H1 (cell line): ENCODE results near the gene CACNA2D4. TPM values are rescaled to one million over a fixed set of nuclear protein-coding genes. Genes with fewer than 3 reads are reported as not detected.

Experiments used
- CTCF ChIA-PET: fragments of 300-600 bp; sonication (Branson Sonifier 250); formaldehyde crosslinking; loops from one replicate; lab custom pipeline; 2021; ENCODE audit not compliant: partially characterized antibody; lab: Charles Lee
- POLR2A ChIA-PET: fragments of 300-600 bp; sonication (Branson Sonifier 250); formaldehyde crosslinking; loops from one replicate; lab custom pipeline; 2021; ENCODE audit warnings: inconsistent platforms; ENCODE audit not compliant: partially characterized antibody; lab: Charles Lee
- DNase-seq, 2 experiments: peaks; one replicate each; pipeline versions ENCODE4 v3.0.0 to v3.0.0-alpha.2; 2010 to 2022; ENCODE audit warnings: low spot score in 2 of 2, low read depth in 1 of 2, mixed read lengths in 1 of 2
- FAIRE-seq: peaks from 2 replicates; lab custom pipeline; 2011; peaks lifted over from hg19 to GRCh38; lab: Jason Lieb, UNC
- H2AFZ ChIP-seq: 2 replicates; pipeline ENCODE4 v1.8.1; 2012; ENCODE audit warnings: low read length, inconsistent platforms
- H2AK5ac ChIP-seq: 2 replicates; pipeline ENCODE4 v1.6.1; 2013; ENCODE audit warnings: low read depth, low read length
- H2BK120ac ChIP-seq: replicated peaks from 2 replicates; pipeline ENCODE3; 2013; ENCODE audit warnings: low read depth, low read length, inconsistent platforms
- H2BK12ac ChIP-seq: 2 replicates; pipeline ENCODE4 v1.6.1; 2013; ENCODE audit warnings: low read depth, low read length
- H2BK15ac ChIP-seq: 2 replicates; pipeline ENCODE4 v1.6.1; 2013; ENCODE audit warnings: low read length
- H2BK20ac ChIP-seq: 2 replicates; pipeline ENCODE4 v1.6.1; 2013; ENCODE audit warnings: low read length
- H2BK5ac ChIP-seq: 2 replicates; pipeline ENCODE4 v1.6.1; 2013; ENCODE audit warnings: low read depth, low read length
- H3K14ac ChIP-seq: 2 replicates; pipeline ENCODE4 v1.6.1; 2013; ENCODE audit warnings: inconsistent platforms; ENCODE audit not compliant: insufficient read length
- H3K18ac ChIP-seq: 2 replicates; pipeline ENCODE4 v1.6.1; 2013; ENCODE audit warnings: low read length; ENCODE audit errors: extremely low read depth
- H3K23ac ChIP-seq: 2 replicates; pipeline ENCODE4 v1.6.1; 2013; ENCODE audit warnings: inconsistent platforms; ENCODE audit not compliant: insufficient read length
- H3K23me2 ChIP-seq: 2 replicates; pipeline ENCODE4 v1.6.1; 2013; ENCODE audit warnings: low read depth, low read length
- H3K27ac ChIP-seq: 2 replicates; pipeline ENCODE4 v1.6.1; 2011; ENCODE audit warnings: low read depth, low read length, inconsistent platforms
- H3K27me3 ChIP-seq, 4 experiments: replicated peaks in 1 of 4; 1 replicate in 1 of 4; 2 replicates in 3 of 4; pipeline versions ENCODE4 v1.6.1 to v1.8.1; 2011 to 2013; ENCODE audit warnings: low read length in 3 of 4, mild to moderate bottlenecking in 3 of 4, inconsistent platforms in 2 of 4, mixed read lengths in 2 of 4, moderate library complexity in 1 of 4; ENCODE audit not compliant: control insufficient read depth in 3 of 4, insufficient read depth in 3 of 4; ENCODE audit errors: extremely low read depth in 1 of 4
- H3K36me3 ChIP-seq, 4 experiments: 2 replicates each; pipeline versions ENCODE4 v1.6.1 to v1.8.1; 2011 to 2013; ENCODE audit warnings: mild to moderate bottlenecking in 4 of 4, low read length in 3 of 4, moderate library complexity in 2 of 4, control low read depth in 1 of 4, inconsistent platforms in 1 of 4; ENCODE audit not compliant: insufficient read depth in 4 of 4, control insufficient read depth in 2 of 4
- H3K4ac ChIP-seq: replicated peaks from 2 replicates; pipeline ENCODE3; 2013; ENCODE audit warnings: low read length, low read depth, mixed read lengths, inconsistent platforms; ENCODE audit not compliant: insufficient read length
- H3K4me1 ChIP-seq, 4 experiments: replicated peaks in 1 of 4; 1 replicate in 1 of 4; 2 replicates in 3 of 4; pipeline versions ENCODE4 v1.6.1 to v1.8.1; 2011 to 2013; ENCODE audit warnings: low read length in 3 of 4, inconsistent platforms in 2 of 4, mixed read lengths in 1 of 4; ENCODE audit not compliant: insufficient read depth in 4 of 4, control insufficient read depth in 3 of 4
- H3K4me2 ChIP-seq, 2 experiments: 2 replicates each; pipeline versions ENCODE4 v1.6.1 to v1.8.1; 2011 to 2013; ENCODE audit warnings: low read depth in 2 of 2, low read length in 2 of 2, control low read depth in 1 of 2, inconsistent platforms in 1 of 2, mild to moderate bottlenecking in 1 of 2; ENCODE audit not compliant: insufficient read depth in 1 of 2
- H3K4me3 ChIP-seq, 4 experiments: fragments of 200-600, 300-600 bp in 1 of 4; sonication (generic), shearing (Covaris generic), sonication (Bioruptor Twin) in 1 of 4; 2 replicates each; pipeline versions ENCODE4 v1.5.1 to v1.8.1; 2011 to 2016; ENCODE audit warnings: low read length in 4 of 4, low read depth in 3 of 4, control low read depth in 2 of 4, inconsistent platforms in 2 of 4, mild to moderate bottlenecking in 2 of 4, mixed read lengths in 1 of 4, moderate library complexity in 1 of 4; ENCODE audit not compliant: insufficient read depth in 2 of 4; ENCODE audit errors: extremely low read depth in 1 of 4
- H3K56ac ChIP-seq: replicated peaks from 2 replicates; pipeline ENCODE3; 2013; ENCODE audit warnings: low read depth, mild to moderate bottlenecking, mixed read lengths, low read length, inconsistent platforms; ENCODE audit not compliant: insufficient read length
- H3K79me1 ChIP-seq: 2 replicates; pipeline ENCODE4 v1.6.1; 2013; ENCODE audit warnings: low read depth, low read length, control low read depth
- H3K79me2 ChIP-seq, 2 experiments: 2 replicates each; pipeline versions ENCODE4 v1.6.1 to v1.8.1; 2012 to 2013; ENCODE audit warnings: low read length in 2 of 2, mild to moderate bottlenecking in 2 of 2, inconsistent platforms in 1 of 2; ENCODE audit not compliant: insufficient read depth in 2 of 2, control insufficient read depth in 1 of 2
- H3K9ac ChIP-seq, 4 experiments: replicated peaks in 1 of 4; 1 replicate in 1 of 4; 2 replicates in 3 of 4; pipeline versions ENCODE4 v1.6.1 to v1.8.1; 2011 to 2013; ENCODE audit warnings: low read depth in 3 of 4, low read length in 3 of 4, control low read depth in 2 of 4, mild to moderate bottlenecking in 2 of 4, moderate library complexity in 2 of 4, inconsistent platforms in 1 of 4; ENCODE audit errors: extremely low read depth in 1 of 4
- H3K9me3 ChIP-seq, 2 experiments: 2 replicates each; pipeline versions ENCODE4 v1.6.1 to v1.8.1; 2012 to 2013; ENCODE audit warnings: mild to moderate bottlenecking in 2 of 2, moderate library complexity in 2 of 2, control low read depth in 1 of 2, inconsistent platforms in 1 of 2, low read depth in 1 of 2, low read length in 1 of 2, mixed read lengths in 1 of 2; ENCODE audit not compliant: insufficient read depth in 2 of 2
- H4K20me1 ChIP-seq, 2 experiments: replicated peaks in 1 of 2; 2 replicates each; pipeline versions ENCODE3 to v1.8.1; 2011 to 2013; ENCODE audit warnings: inconsistent platforms in 2 of 2, low read length in 2 of 2, mild to moderate bottlenecking in 1 of 2; ENCODE audit not compliant: insufficient read depth in 2 of 2, control insufficient read depth in 1 of 2
- H4K5ac ChIP-seq: 2 replicates; pipeline ENCODE4 v1.6.1; 2013; ENCODE audit warnings: low read length, low read depth, mixed read lengths, inconsistent platforms; ENCODE audit not compliant: insufficient read length
- H4K8ac ChIP-seq: 2 replicates; pipeline ENCODE4 v1.8.0; 2013; ENCODE audit warnings: mild to moderate bottlenecking, moderate library complexity, low read length, inconsistent platforms; ENCODE audit not compliant: insufficient read depth; ENCODE audit errors: extremely low read depth
- H4K91ac ChIP-seq: replicated peaks from 2 replicates; pipeline ENCODE3; 2013; ENCODE audit warnings: low read length, mixed read lengths, inconsistent platforms; ENCODE audit not compliant: insufficient read length
- CBX5 ChIP-seq: fragments of 300-800, 300-1000 bp; sonication (generic); IDR thresholded peaks from 2 replicates; pipeline ENCODE4 v1.7.1; 2016; ENCODE audit warnings: antibody characterized with exemption, low read length, low read depth
- CHD1 ChIP-seq: IDR thresholded peaks from 2 replicates; pipeline ENCODE4 v1.6.1; 2012; ENCODE audit warnings: low read depth, low read length, improper control_type of control experiment
- KDM5A ChIP-seq: fragments of 200-600 bp; IDR thresholded peaks from 2 replicates; pipeline ENCODE4 v1.7.1; 2012; ENCODE audit warnings: mild to moderate bottlenecking, low read length, inconsistent platforms, mixed read lengths
- RBBP5 ChIP-seq: IDR thresholded peaks from 2 replicates; pipeline ENCODE4 v1.7.1; 2012; ENCODE audit warnings: low read depth, mild to moderate bottlenecking, inconsistent platforms, low read length, moderate library complexity, borderline replicate concordance
- SRF ChIP-seq: IDR thresholded peaks from 2 replicates; pipeline ENCODE4 v1.6.1; 2011; ENCODE audit warnings: mild to moderate bottlenecking, low read depth, low read length, moderate library complexity
- SUZ12 ChIP-seq: fragments of 200-600 bp; sonication (generic); IDR thresholded peaks from 2 replicates; pipeline ENCODE4 v1.6.1; 2012; ENCODE audit warnings: mild to moderate bottlenecking, inconsistent platforms, low read length, moderate library complexity, mixed read lengths
- ZNF274 ChIP-seq: IDR thresholded peaks from 2 replicates; pipeline ENCODE4 v1.7.0; 2012; ENCODE audit warnings: low read length, borderline replicate concordance; ENCODE audit errors: extremely low read depth
- WGBS, 2 experiments: shearing (Covaris generic) in 1 of 2; methylation state at CpG; one replicate each; pipeline versions ENCODE4 v1.1.6 to v1.1.7; 2013 to 2015; ENCODE audit warnings: low lambda C conversion rate in 2 of 2, mixed read lengths in 2 of 2, inconsistent platforms in 1 of 2, low coverage in 1 of 2, missing lambda C conversion rate in 1 of 2; ENCODE audit not compliant: insufficient replicate concordance in 2 of 2, insufficient coverage in 1 of 2, insufficient read length in 1 of 2; ENCODE audit errors: extremely low coverage in 1 of 2, missing lambda C conversion rate in 1 of 2; 5-methylcytosine and 5-hydroxymethylcytosine counted together
- polyA plus RNA-seq, 7 experiments: library from polyadenylated mRNA; depleted of rRNA in 3 of 7; stranded (reverse) in 5 of 7; unstranded in 2 of 7; fragments of >200 nt in 5 of 7; fragments of 200-250 nt in 2 of 7; gene quantifications; 1 replicate in 5 of 7; 2 replicates in 1 of 7; 4 replicates in 1 of 7; pipeline versions ENCODE4 v1.2.1 to v1.2.3, GENCODE V29; 2011 to 2013; ENCODE audit warnings: missing spikeins in 2 of 7, mixed read lengths in 2 of 7
- total RNA-seq: library from RNA; stranded (reverse); fragmentation: NEBNext Ultra II Directional; extraction: Animal tissue kit (Norgen Biotek cat#: 25700); gene quantifications from 2 replicates; pipeline ENCODE4 v1.2.1, GENCODE V29; 2021

Gene CACNA2D4
- total and polyA plus RNA-seq, 2 of the 8 experiments (the other 6 are each of a cell fraction or from before 2014, with no cell fraction given), result 0.44 to 0.88 TPM

DNA sequence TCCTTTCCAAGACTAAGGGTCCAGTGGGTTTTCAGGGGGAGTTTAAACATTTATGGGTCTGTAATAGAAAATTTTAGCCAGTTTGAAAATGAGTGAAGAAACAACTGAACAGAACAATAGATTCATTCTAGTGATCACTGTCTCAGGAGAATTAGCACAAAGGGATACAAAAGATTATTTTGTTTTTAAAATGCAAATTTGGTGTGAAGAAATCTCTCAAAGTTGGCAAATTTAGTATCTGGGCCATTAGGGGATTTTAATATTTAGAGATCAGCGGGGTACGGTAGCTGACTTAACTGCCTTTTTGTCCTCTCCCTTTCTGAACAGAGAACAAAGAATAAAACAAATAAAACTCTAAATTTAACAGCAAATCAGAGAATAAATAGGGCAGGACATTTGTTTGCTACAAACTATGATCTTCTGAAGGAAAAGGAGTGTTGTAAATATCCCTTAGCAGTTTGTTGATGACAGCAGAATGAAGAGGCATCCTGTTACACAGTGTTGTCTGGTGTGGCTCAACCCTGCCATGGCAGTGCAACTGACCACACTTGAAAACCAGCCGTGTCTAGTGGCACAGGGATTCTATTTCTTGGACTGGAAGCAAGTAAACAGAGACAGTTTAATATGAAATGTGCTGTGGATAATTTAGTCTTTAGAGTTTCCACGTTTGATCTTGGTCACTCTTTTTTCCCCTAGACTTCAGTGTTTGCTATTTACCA is 144.4 kb downstream of the CACNA2D4 start:
- FAIRE-seq (no peak), DNase-seq (no peak)
- Histone ChIP-seq H2BK120ac (no peak overlapping the region), H2BK12ac (no peak overlapping the region), H3K9me3 (no peaks in the 10 kb centered on the region), H4K91ac (no peak overlapping the region), H3K56ac (no peak overlapping the region), H3K9ac (no peak overlapping the region), H2AK5ac (no peak overlapping the region), H4K20me1 (peaks cover 7% of the 10 kb centered on the region in 2 experiments), H3K36me3 (peaks cover 0 to 7% (median 5%) of the 10 kb centered on the region in 4 experiments; a peak in 5 of 8 replicates), H3K14ac (no peak overlapping the region), H3K4me2 (no peak overlapping the region), H4K5ac (no peak overlapping the region), H3K18ac (no peak overlapping the region), H3K27ac (no peak overlapping the region), H2BK15ac (no peak overlapping the region), H3K4ac (no peak overlapping the region), H3K4me3 (no peak overlapping the region), H2BK5ac (no peak overlapping the region), H4K8ac (no peak overlapping the region), H2BK20ac (no peak overlapping the region), H3K79me2 (peaks cover 0 to 20% of the 10 kb centered on the region in 2 experiments; a peak in 1 of 4 replicates), H3K23ac (no peak overlapping the region), H3K4me1 (peaks cover 0 to 5% (median 3%) of the 10 kb centered on the region in 4 experiments; a peak in 3 of 7 replicates), H3K79me1 (peaks cover 5% of the 10 kb centered on the region; the same call in 1 of the 2 replicates), H3K27me3 (no peaks in the 10 kb centered on the region), H2AFZ (no peak overlapping the region), H3K23me2 (no peaks in the 10 kb centered on the region; the same call in 1 of the 2 replicates)
- CTCF ChIA-PET, result interaction anchor here (0.7 kb wide), 1 partner anchor 165 kb away, joined by 3 read pairs; no protein-coding TSS in a partner anchor
- POLR2A ChIA-PET, result no interaction called here
- 92% methylated on average over 4 of the region's 4 CpGs; no CpG with 5 or more reads in 1 of the 2 experiments for WGBS, 2 experiments
- TF ChIP-seq KDM5A (no peak), SRF (no peak), RBBP5 (no peak), ZNF274 (no peak), SUZ12 (no peak), CBX5 (no peak), CHD1 (no peak)
